Measurements from ENCODE around the gene PDP2.

PDP2 gene

GRCh38 chr16:66841366-66841765 lies 38.9 kb upstream of the PDP2 start:
- TF ChIP-seq CTCF (IDR thresholded peaks at IDR 0.05; ENCODE audit: insufficient read depth, low read length, poor library complexity, severe bottlenecking), result no peak
- no peaks in the 10 kb centered on the region; the same call in 1 of the 2 replicates for H3K27me3 ChIP-seq (replicated peaks; ENCODE audit: control insufficient read depth, insufficient read depth, low read length)
- no peak for DNase-seq (ENCODE audit: extremely low read depth, insufficient read length)
- H3K36me3 ChIP-seq (ENCODE audit: control insufficient read depth, insufficient read depth, low read length), result no peaks in the 10 kb centered on the region
- no peak overlapping the region for H3K4me3 ChIP-seq (replicated peaks; ENCODE audit: low read depth, low read length)

- H3K27me3 ChIP-seq (replicated peaks; ENCODE audit: control insufficient read depth, insufficient read depth, low read length), result no peaks in the 10 kb centered on the region; the same call in none of the 2 replicates
- DNase-seq (ENCODE audit: extremely low read depth, insufficient read length), result no peak
- no peaks in the 10 kb centered on the region for H3K36me3 ChIP-seq (ENCODE audit: control insufficient read depth, insufficient read depth, low read length)
- no peak overlapping the region for H3K4me3 ChIP-seq (replicated peaks; ENCODE audit: low read depth, low read length)
- TF ChIP-seq CTCF (IDR thresholded peaks at IDR 0.05; ENCODE audit: insufficient read depth, low read length, poor library complexity, severe bottlenecking), result no peak
These were observed 37.5 kb upstream of the PDP2 start for GRCh38 chr16:66842765-66843164.

GRCh38 chr16:66843191-66843590 lies 37.1 kb upstream of the PDP2 start:
- no peak for DNase-seq (ENCODE audit: extremely low read depth, insufficient read length)
- no peak overlapping the region for H3K4me3 ChIP-seq (replicated peaks; ENCODE audit: low read depth, low read length)
- H3K27me3 ChIP-seq (replicated peaks; ENCODE audit: control insufficient read depth, insufficient read depth, low read length), result no peaks in the 10 kb centered on the region; the same call in none of the 2 replicates
- H3K36me3 ChIP-seq (ENCODE audit: control insufficient read depth, insufficient read depth, low read length), result no peaks in the 10 kb centered on the region
- no peak for TF ChIP-seq CTCF (IDR thresholded peaks at IDR 0.05; ENCODE audit: insufficient read depth, low read length, poor library complexity, severe bottlenecking)

- DNase-seq (ENCODE audit: extremely low read depth, insufficient read length), result no peak
- Histone ChIP-seq H3K27me3 (replicated peaks; ENCODE audit: control insufficient read depth, insufficient read depth, low read length) (no peaks in the 10 kb centered on the region; the same call in none of the 2 replicates), H3K36me3 (ENCODE audit: control insufficient read depth, insufficient read depth, low read length) (no peaks in the 10 kb centered on the region), H3K4me3 (replicated peaks; ENCODE audit: low read depth, low read length) (no peak overlapping the region)
- no peak for TF ChIP-seq CTCF (IDR thresholded peaks at IDR 0.05; ENCODE audit: insufficient read depth, low read length, poor library complexity, severe bottlenecking)
These were observed 36.3 kb upstream of the PDP2 start for GRCh38 chr16:66844009-66844341.

GRCh38 chr16:66844342-66845079 lies 35.8 kb upstream of the PDP2 start, which contains the start of gene CA7:
Gene CA7 (plus strand): TSS chr16:66844414. CDS start chr16:66844488, 74 bp downstream.
- Histone ChIP-seq H3K36me3 (ENCODE audit: control insufficient read depth, insufficient read depth, low read length) (no peaks in the 10 kb centered on the region), H3K27me3 (replicated peaks; ENCODE audit: control insufficient read depth, insufficient read depth, low read length) (no peaks in the 10 kb centered on the region; the same call in none of the 2 replicates), H3K4me3 (replicated peaks; ENCODE audit: low read depth, low read length) (no peak within 1 kb of the TSS; the same call in 1 of the 2 replicates)
- TF ChIP-seq CTCF (IDR thresholded peaks at IDR 0.05; ENCODE audit: insufficient read depth, low read length, poor library complexity, severe bottlenecking), result no peak
- DNase-seq (ENCODE audit: extremely low read depth, insufficient read length), result no peak

Data from GM06990 (cell line).